Measurements from ENCODE around the gene FAM107B.

The FAM107B gene

GRCh38 chr10:14476006-14476405, 298.7 kb downstream of the FAM107B start:
- no peak overlapping the region for H3K4me3 ChIP-seq (ENCODE audit: low read depth, low read length)
- DNase-seq (ENCODE audit: low read depth) = no peak
- no peak for TF ChIP-seq CTCF (conservative IDR thresholded peaks at IDR 0.05; ENCODE audit: low read depth, low read length)

GRCh38 chr10:14474656-14475055, 300.0 kb downstream of the FAM107B start:
- no peak overlapping the region for H3K4me3 ChIP-seq (ENCODE audit: low read depth, low read length)
- no peak for TF ChIP-seq CTCF (conservative IDR thresholded peaks at IDR 0.05; ENCODE audit: low read depth, low read length)
- no peak for DNase-seq (ENCODE audit: low read depth)

- TF ChIP-seq CTCF (conservative IDR thresholded peaks at IDR 0.05; ENCODE audit: low read depth, low read length) = no peak
- no peak for DNase-seq (ENCODE audit: low read depth)
- H3K4me3 ChIP-seq (ENCODE audit: low read depth, low read length) = no peak overlapping the region
Measured at GRCh38 chr10:14470920-14471319, 303.8 kb downstream of the FAM107B start.

GRCh38 chr10:14468726-14469125, 306.0 kb downstream of the FAM107B start:
- H3K4me3 ChIP-seq (ENCODE audit: low read depth, low read length) = no peak overlapping the region
- DNase-seq (ENCODE audit: low read depth) = no peak
- no peak for TF ChIP-seq CTCF (conservative IDR thresholded peaks at IDR 0.05; ENCODE audit: low read depth, low read length)

Measured in choroid plexus epithelial cell (primary cell).